ENCODE measurements around the gene GSX2. TPM values are rescaled to one million over a fixed set of nuclear protein-coding genes. Genes with fewer than 3 reads are reported as not detected.

The GSX2 gene
- total RNA-seq, 1 experiment from 2014 or later, result not detected

- no peak for TF ChIP-seq MAX (IDR thresholded peaks at IDR 0.05)
These were observed 26.6 kb upstream of the GSX2 start (continued) for GRCh38 chr4:54073271-54073880.

- CTCF ChIA-PET, result no interaction called here
- Histone ChIP-seq H3K27me3 (ENCODE audit: insufficient read depth, low read length) (no peaks in the 10 kb centered on the region), H3K4me1 (ENCODE audit: control insufficient read depth in 1 of 2, insufficient read depth in 2 of 2, low read length in 2 of 2) (peaks cover 0 to 20% of the 10 kb centered on the region in 2 experiments; a peak in 2 of 4 replicates), H3K9ac (ENCODE audit: low read length) (no peak overlapping the region), H3K9me2 (ENCODE audit: insufficient read depth) (no peaks in the 10 kb centered on the region), H3K9me3 (ENCODE audit: control insufficient read depth in 1 of 2, insufficient read depth in 1 of 2, low read depth in 1 of 2, low read length in 2 of 2) (no peaks in the 10 kb centered on the region), H4K20me1 (ENCODE audit: insufficient read depth) (no peaks in the 10 kb centered on the region), H3K27ac (ENCODE audit: low read depth, low read length) (no peak overlapping the region), H3K4me2 (ENCODE audit: low read length) (no peak overlapping the region), H3K79me2 (ENCODE audit: insufficient read depth, low read length) (no peaks in the 10 kb centered on the region), H3K4me3 (replicated peaks in 1 of 2; ENCODE audit: low read depth in 1 of 2, low read length in 2 of 2) (no peak overlapping the region), H2AFZ (ENCODE audit: low read depth, low read length, poor library complexity, severe bottlenecking) (no peak overlapping the region), H3K36me3 (ENCODE audit: control insufficient read depth in 1 of 2, insufficient read depth in 2 of 2, low read length in 2 of 2) (no peaks in the 10 kb centered on the region)
- TF ChIP-seq JUND (IDR thresholded peaks at IDR 0.05), result no peak
- intact Hi-C loops (cut with micrococcal nuclease), result no loop called here
- DNase-seq (ENCODE audit: low read depth, low spot score) (no peak), ATAC-seq (no peak)
- POLR2A ChIA-PET, result interaction anchor here (0.5 kb wide), 1 partner anchor 34 kb away, joined by 4 read pairs; no protein-coding TSS in a partner anchor
- RAD21 ChIA-PET (ENCODE audit: low non-redundant PET in 1 of 2, low total read pairs in 2 of 2, uncharacterized antibody in 2 of 2, unreplicated experiment in 2 of 2), result no interaction called here
- BruUV-seq (replicated peaks), result no TSS peak
These were observed 25.6 kb upstream of the GSX2 start for GRCh38 chr4:54074381-54074780.

GRCh38 chr4:54076673-54077072 lies 23.3 kb upstream of the GSX2 start:
- intact Hi-C loops (cut with micrococcal nuclease), result no loop called here
- ChIA-PET RAD21 (ENCODE audit: low non-redundant PET in 1 of 2, low total read pairs in 2 of 2, uncharacterized antibody in 2 of 2, unreplicated experiment in 2 of 2) (no interaction called here), CTCF (no interaction called here), POLR2A (no interaction called here)
- no peak overlapping the region for H3K9ac ChIP-seq (ENCODE audit: low read length)
- BruUV-seq (replicated peaks), result no TSS peak
- H4K20me1 ChIP-seq (ENCODE audit: insufficient read depth), result no peaks in the 10 kb centered on the region
- no peak for DNase-seq (ENCODE audit: low read depth, low spot score)
- no peak overlapping the region for H2AFZ ChIP-seq (ENCODE audit: low read depth, low read length, poor library complexity, severe bottlenecking)
- H3K4me2 ChIP-seq (ENCODE audit: low read length), result peak overlapping the region; percentile 29
- H3K27ac ChIP-seq (ENCODE audit: low read depth, low read length), result no peak overlapping the region
- H3K9me2 ChIP-seq (ENCODE audit: insufficient read depth), result no peaks in the 10 kb centered on the region
- no peaks in the 10 kb centered on the region for H3K79me2 ChIP-seq (ENCODE audit: insufficient read depth, low read length)
- peak; percentile 42; the same call in 1 of the 2 replicates for ATAC-seq
- H3K4me1 ChIP-seq (ENCODE audit: control insufficient read depth in 1 of 2, insufficient read depth in 2 of 2, low read length in 2 of 2), result peaks cover 2 to 27% of the 10 kb centered on the region in 2 experiments
- no peaks in the 10 kb centered on the region for H3K9me3 ChIP-seq (ENCODE audit: control insufficient read depth in 1 of 2, insufficient read depth in 1 of 2, low read depth in 1 of 2, low read length in 2 of 2)
- no peak overlapping the region for H3K4me3 ChIP-seq (replicated peaks in 1 of 2; ENCODE audit: low read depth in 1 of 2, low read length in 2 of 2)
- no peaks in the 10 kb centered on the region for H3K27me3 ChIP-seq (ENCODE audit: insufficient read depth, low read length)
- no peaks in the 10 kb centered on the region for H3K36me3 ChIP-seq (ENCODE audit: control insufficient read depth in 1 of 2, insufficient read depth in 2 of 2, low read length in 2 of 2)
- TF ChIP-seq SP1 (IDR thresholded peaks at IDR 0.05; ENCODE audit: low read depth) (no peak), SIN3A (IDR thresholded peaks at IDR 0.05; ENCODE audit: low read depth) (no peak), ATF3 (IDR thresholded peaks at IDR 0.05) (no peak), TCF7L2 (IDR thresholded peaks at IDR 0.05; ENCODE audit: borderline replicate concordance, extremely low read depth, insufficient read depth, insufficient read length) (no peak), POLR2AphosphoS5 (IDR thresholded peaks at IDR 0.05; ENCODE audit: low read depth, low read length) (no peak), YY1 (IDR thresholded peaks at IDR 0.05; ENCODE audit: extremely low read depth, insufficient replicate concordance, low read depth, low read length) (no peak), ZNF274 (IDR thresholded peaks at IDR 0.05; ENCODE audit: low read depth, low read length) (no peak), EZH2phosphoT487 (IDR thresholded peaks at IDR 0.05; ENCODE audit: borderline replicate concordance) (no peak), POLR2A (IDR thresholded peaks at IDR 0.05; ENCODE audit: borderline replicate concordance, extremely low read depth, insufficient read depth, insufficient read length) (no peak), FOSL1 (IDR thresholded peaks at IDR 0.05; ENCODE audit: low read depth) (no peak), EGR1 (IDR thresholded peaks at IDR 0.05; ENCODE audit: low read depth) (no peak), CTCF (IDR thresholded peaks at IDR 0.05 in 2 of 3, conservative IDR thresholded peaks at IDR 0.05 in 1 of 3; ENCODE audit: borderline replicate concordance in 1 of 3, insufficient read depth in 1 of 3, low read depth in 2 of 3, low read length in 2 of 3) (no peak), CEBPB (IDR thresholded peaks at IDR 0.05; ENCODE audit: low read depth) (no peak)

Measured in HCT116 (cell line).